BLaER1 treated with 17β-estradiol and CSF1 and Interleukin-3, amounts not matched to agents 10 nM and 100 nM (cell line): ENCODE results near the gene TMEM138.

Experiments used
- H3K27ac ChIP-seq, 11 experiments: shearing (Covaris generic); formaldehyde crosslinking; 2 replicates each; pipeline ENCODE4 v1.8.1; 2022
- H3K27me3 ChIP-seq, 11 experiments: shearing (Covaris generic); formaldehyde crosslinking; 2 replicates each; pipeline ENCODE4 v1.8.1; 2022
- H3K36me3 ChIP-seq, 11 experiments: shearing (Covaris generic); formaldehyde crosslinking; 2 replicates each; pipeline ENCODE4 v1.8.1; 2022
- H3K4me1 ChIP-seq, 10 experiments: shearing (Covaris generic); formaldehyde crosslinking; 2 replicates each; pipeline ENCODE4 v1.8.1; 2022
- H3K4me2 ChIP-seq, 11 experiments: shearing (Covaris generic); formaldehyde crosslinking; 2 replicates each; pipeline ENCODE4 v1.8.1; 2022
- H3K4me3 ChIP-seq, 10 experiments: shearing (Covaris generic); formaldehyde crosslinking; 2 replicates each; pipeline ENCODE4 v1.8.1; 2022
- H3K9ac ChIP-seq, 11 experiments: shearing (Covaris generic); formaldehyde crosslinking; 2 replicates each; pipeline ENCODE4 v1.8.1; 2022
- H3K9me3 ChIP-seq, 11 experiments: shearing (Covaris generic); formaldehyde crosslinking; replicated peaks in 1 of 11; 2 replicates each; pipeline ENCODE4 v1.8.1; 2022
- H4K20me1 ChIP-seq, 11 experiments: shearing (Covaris generic); formaldehyde crosslinking; 2 replicates each; pipeline ENCODE4 v1.8.1; 2022
- Cebpa-rat ChIP-seq, 11 experiments: shearing (Covaris generic); IDR thresholded peaks; 2 replicates each; pipeline ENCODE4 v1.8.1; 2022

The TMEM138 gene

DNA sequence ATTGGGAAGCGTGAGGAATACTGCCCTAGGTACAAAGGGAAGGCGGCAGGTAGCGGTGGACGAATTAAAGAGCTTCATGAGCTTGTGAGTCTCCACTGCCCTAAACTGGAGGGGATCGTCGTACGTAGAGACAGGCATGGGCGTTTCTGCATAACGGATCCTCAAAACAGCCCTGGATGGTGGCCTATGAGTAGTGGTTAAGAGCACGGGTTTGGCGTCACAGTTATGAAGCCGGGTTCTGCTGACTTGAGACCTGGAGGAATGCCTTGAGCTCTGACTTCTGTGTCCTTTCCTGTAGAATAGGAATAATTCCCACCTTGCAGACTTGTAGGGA, 335 bp downstream of the TMEM138 start:
- TF ChIP-seq Cebpa-rat (IDR thresholded peaks at IDR 0.05) = no peak
- Histone ChIP-seq H3K4me3 (peak overlapping the region; percentile 67 to 86 (median 78)), H3K9me3 (no peaks in the 10 kb centered on the region), H3K9ac (peak overlapping the region; percentile 88 to 99 (median 94)), H3K4me2 (peak overlapping the region; percentile 85 to 98 (median 90)), H3K27ac (peak overlapping the region; percentile 88 to 99 (median 96)), H3K27me3 (no peaks in the 10 kb centered on the region), H3K4me1 (peaks cover 49 to 54% (median 52%) of the 10 kb centered on the region in 10 experiments), H4K20me1 (peaks cover 0 to 12% (median 0%) of the 10 kb centered on the region in 11 experiments; a peak in 2 of 22 replicates), H3K36me3 (peaks cover 38 to 44% (median 42%) of the 10 kb centered on the region in 11 experiments)

DNA sequence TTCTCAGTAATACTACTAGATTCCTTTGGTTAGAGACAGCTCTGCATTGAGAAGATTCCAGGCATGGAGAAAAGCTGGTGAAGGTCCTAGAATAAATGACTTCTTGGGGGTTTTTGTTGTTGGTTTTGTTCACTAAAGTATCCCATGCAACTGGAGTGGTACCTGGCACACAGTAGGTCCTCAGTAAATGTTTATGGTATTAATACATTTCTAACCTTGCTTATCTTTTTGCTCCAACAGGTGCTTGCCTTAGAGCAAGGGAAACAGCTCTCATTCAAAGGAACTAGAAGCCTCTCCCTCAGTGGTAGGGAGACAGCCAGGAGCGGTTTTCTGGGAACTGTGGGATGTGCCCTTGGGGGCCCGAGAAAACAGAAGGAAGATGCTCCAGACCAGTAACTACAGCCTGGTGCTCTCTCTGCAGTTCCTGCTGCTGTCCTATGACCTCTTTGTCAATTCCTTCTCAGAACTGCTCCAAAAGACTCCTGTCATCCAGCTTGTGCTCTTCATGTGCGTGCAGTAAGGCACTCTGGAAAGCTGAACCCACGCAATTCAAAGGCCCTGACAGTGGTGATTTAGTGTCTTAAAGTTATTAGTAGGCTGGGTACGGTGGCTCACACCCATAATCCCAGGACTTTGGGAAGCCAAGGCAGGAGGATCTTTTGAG, 2.0 kb downstream of the TMEM138 start:
- peak overlapping the region in 6 of 11 experiments; percentile 16 to 99 (median 62); a peak in 7 of 22 replicates for H3K27ac ChIP-seq
- H3K4me2 ChIP-seq = peak overlapping the region in 10 of 11 experiments; percentile 85 to 98 (median 91); a peak in 18 of 22 replicates
- H3K9ac ChIP-seq = peak overlapping the region in 9 of 11 experiments; percentile 7 to 99 (median 95); a peak in 8 of 22 replicates
- peaks cover 0 to 12% (median 0%) of the 10 kb centered on the region in 11 experiments; a peak in 2 of 22 replicates for H4K20me1 ChIP-seq
- no peak for TF ChIP-seq Cebpa-rat (IDR thresholded peaks at IDR 0.05)
- peaks cover 33 to 54% (median 37%) of the 10 kb centered on the region in 10 experiments for H3K4me1 ChIP-seq
- no peaks in the 10 kb centered on the region for H3K9me3 ChIP-seq
- H3K4me3 ChIP-seq = peak overlapping the region in 3 of 10 experiments; percentile 76 to 86 (median 83); a peak in 3 of 20 replicates
- peaks cover 54 to 60% (median 58%) of the 10 kb centered on the region in 11 experiments for H3K36me3 ChIP-seq
- H3K27me3 ChIP-seq = no peaks in the 10 kb centered on the region

DNA sequence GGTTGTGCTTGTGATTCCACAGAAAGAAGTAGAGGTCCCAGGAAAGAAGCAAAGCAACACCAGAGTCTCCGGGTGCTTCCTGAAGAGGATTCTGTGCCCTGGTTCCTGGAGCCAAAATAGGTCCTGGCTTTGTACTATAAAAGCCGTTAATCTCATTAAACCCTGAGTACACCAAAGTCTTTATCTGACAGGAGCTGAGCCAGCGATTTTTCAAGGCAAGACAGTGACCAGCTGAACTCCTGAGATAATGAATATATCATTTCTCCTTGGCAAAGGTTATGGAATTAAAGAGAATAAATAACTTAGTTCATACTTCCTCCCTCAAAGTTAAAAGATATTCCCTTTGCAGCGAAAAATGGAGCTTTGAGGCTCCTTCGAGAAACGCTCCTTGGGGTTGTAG, 5.2 kb downstream of the TMEM138 start:
- peaks cover 0 to 12% (median 0%) of the 10 kb centered on the region in 11 experiments; a peak in 2 of 22 replicates for H4K20me1 ChIP-seq
- peaks cover 22 to 55% (median 28%) of the 10 kb centered on the region in 10 experiments for H3K4me1 ChIP-seq
- no peak overlapping the region for H3K27ac ChIP-seq
- H3K4me2 ChIP-seq = no peak overlapping the region
- peaks cover 87 to 93% (median 91%) of the 10 kb centered on the region in 11 experiments for H3K36me3 ChIP-seq
- no peak overlapping the region for H3K9ac ChIP-seq
- H3K4me3 ChIP-seq = no peak overlapping the region
- no peaks in the 10 kb centered on the region for H3K27me3 ChIP-seq
- TF ChIP-seq Cebpa-rat (IDR thresholded peaks at IDR 0.05) = no peak
- H3K9me3 ChIP-seq = peaks cover 6 to 31% (median 26%) of the 10 kb centered on the region in 11 experiments; a peak in 19 of 22 replicates

DNA sequence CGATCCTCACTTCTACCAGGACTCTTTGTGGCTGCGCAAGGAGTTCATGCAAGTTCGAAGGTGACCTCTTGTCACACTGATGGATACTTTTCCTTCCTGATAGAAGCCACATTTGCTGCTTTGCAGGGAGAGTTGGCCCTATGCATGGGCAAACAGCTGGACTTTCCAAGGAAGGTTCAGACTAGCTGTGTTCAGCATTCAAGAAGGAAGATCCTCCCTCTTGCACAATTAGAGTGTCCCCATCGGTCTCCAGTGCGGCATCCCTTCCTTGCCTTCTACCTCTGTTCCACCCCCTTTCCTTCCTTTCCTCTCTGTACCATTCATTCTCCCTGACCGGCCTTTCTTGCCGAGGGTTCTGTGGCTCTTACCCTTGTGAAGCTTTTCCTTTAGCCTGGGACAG, 6.5 kb downstream of the TMEM138 start:
- H3K27me3 ChIP-seq = no peaks in the 10 kb centered on the region
- peaks cover 10 to 45% (median 19%) of the 10 kb centered on the region in 10 experiments for H3K4me1 ChIP-seq
- H4K20me1 ChIP-seq = peaks cover 0 to 10% (median 0%) of the 10 kb centered on the region in 11 experiments; a peak in 2 of 22 replicates
- peak overlapping the region in 2 of 11 experiments; percentile 4 to 30; a peak in 1 of 22 replicates for H3K27ac ChIP-seq
- peaks cover 92 to 100% (median 99%) of the 10 kb centered on the region in 11 experiments for H3K36me3 ChIP-seq
- H3K9ac ChIP-seq = no peak overlapping the region
- H3K9me3 ChIP-seq = peaks cover 11 to 43% (median 39%) of the 10 kb centered on the region in 11 experiments; a peak in 20 of 22 replicates
- no peak for TF ChIP-seq Cebpa-rat (IDR thresholded peaks at IDR 0.05)
- peak overlapping the region in 2 of 11 experiments; percentile 21 to 40; a peak in 3 of 22 replicates for H3K4me2 ChIP-seq
- H3K4me3 ChIP-seq = no peak overlapping the region

DNA sequence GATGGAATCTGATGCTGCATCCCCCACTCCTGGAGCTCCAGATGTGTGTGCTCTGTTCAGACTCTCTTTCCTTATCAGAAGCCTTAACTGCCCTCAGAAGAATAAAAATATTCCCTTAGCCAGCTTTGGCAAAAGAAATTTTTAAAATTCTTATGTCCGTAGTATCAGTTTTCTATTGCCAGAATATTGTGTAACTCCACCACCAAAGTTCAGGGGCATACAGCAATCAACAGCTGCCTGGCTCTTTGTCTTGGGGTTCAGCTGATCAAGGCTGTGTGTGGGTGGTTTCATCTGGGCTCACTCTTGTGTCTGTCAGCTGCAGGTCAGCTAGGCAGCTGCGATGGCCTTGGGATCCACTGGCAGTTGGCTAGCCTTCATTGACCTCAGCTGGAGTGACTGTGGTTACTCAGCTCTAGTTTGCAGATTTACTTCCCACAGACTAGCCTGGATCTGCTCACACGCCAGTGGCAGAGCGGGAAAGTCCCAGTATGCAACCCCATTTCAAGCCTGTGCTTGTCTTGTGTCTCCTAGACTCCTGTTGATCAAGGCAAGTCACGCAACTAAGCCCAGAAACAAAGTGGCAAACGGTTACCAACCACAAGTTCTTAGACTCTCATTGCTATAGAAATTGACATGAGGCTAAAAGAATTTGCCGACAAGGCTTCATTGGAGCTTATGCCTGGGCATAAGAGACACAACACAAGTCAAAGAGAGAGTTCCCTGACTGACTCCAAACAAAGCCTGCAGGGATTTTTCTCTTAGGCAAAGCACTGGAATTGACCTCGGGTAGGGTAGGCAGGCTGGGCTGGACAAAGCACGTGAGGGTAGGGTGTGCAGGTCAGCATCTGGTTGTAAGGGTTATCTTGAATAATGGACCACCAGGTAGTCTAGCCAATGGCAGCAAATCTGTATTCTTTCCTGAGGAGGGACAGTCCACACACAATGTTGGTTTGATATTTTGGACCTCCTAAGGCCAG, 7.5 kb downstream of the TMEM138 start:
- H3K4me3 ChIP-seq = no peak overlapping the region
- peak overlapping the region in 8 of 11 experiments; percentile 2 to 45 (median 16); a peak in 9 of 22 replicates for H3K27ac ChIP-seq
- H3K4me2 ChIP-seq = peak overlapping the region in 9 of 11 experiments; percentile 2 to 55 (median 33); a peak in 11 of 22 replicates
- no peak for TF ChIP-seq Cebpa-rat (IDR thresholded peaks at IDR 0.05)
- H3K4me1 ChIP-seq = peaks cover 10 to 37% (median 14%) of the 10 kb centered on the region in 10 experiments; a peak in 19 of 20 replicates
- H3K9me3 ChIP-seq = peaks cover 13 to 53% (median 49%) of the 10 kb centered on the region in 11 experiments; a peak in 20 of 22 replicates
- peaks cover 92 to 100% (median 99%) of the 10 kb centered on the region in 11 experiments for H3K36me3 ChIP-seq
- H4K20me1 ChIP-seq = no peaks in the 10 kb centered on the region; a peak in 1 of 22 replicates
- H3K27me3 ChIP-seq = no peaks in the 10 kb centered on the region
- H3K9ac ChIP-seq = no peak overlapping the region; a peak in 1 of 22 replicates

GRCh38 chr11:61370349-61371005, 8.3 kb downstream of the TMEM138 start:
- peak overlapping the region in 9 of 11 experiments; percentile 8 to 55 (median 33); a peak in 14 of 22 replicates for H3K4me2 ChIP-seq
- H3K9ac ChIP-seq = no peak overlapping the region
- no peak overlapping the region for H3K4me3 ChIP-seq
- peaks cover 10 to 37% (median 14%) of the 10 kb centered on the region in 10 experiments; a peak in 19 of 20 replicates for H3K4me1 ChIP-seq
- H3K27ac ChIP-seq = peak overlapping the region in 6 of 11 experiments; percentile 2 to 45 (median 16); a peak in 7 of 22 replicates
- H3K36me3 ChIP-seq = peaks cover 92 to 100% (median 99%) of the 10 kb centered on the region in 11 experiments
- no peak for TF ChIP-seq Cebpa-rat (IDR thresholded peaks at IDR 0.05)
- H3K9me3 ChIP-seq = peaks cover 17 to 62% (median 53%) of the 10 kb centered on the region in 11 experiments; a peak in 20 of 22 replicates
- H4K20me1 ChIP-seq = no peaks in the 10 kb centered on the region
- H3K27me3 ChIP-seq = no peaks in the 10 kb centered on the region

- peaks cover 76 to 100% (median 91%) of the 10 kb centered on the region in 11 experiments for H3K36me3 ChIP-seq
- H3K4me3 ChIP-seq = no peak overlapping the region
- H3K9ac ChIP-seq = no peak overlapping the region
- no peaks in the 10 kb centered on the region for H3K27me3 ChIP-seq
- H3K27ac ChIP-seq = no peak overlapping the region
- TF ChIP-seq Cebpa-rat (IDR thresholded peaks at IDR 0.05) = no peak
- H3K4me1 ChIP-seq = peaks cover 10 to 38% (median 19%) of the 10 kb centered on the region in 10 experiments; a peak in 19 of 20 replicates
- no peaks in the 10 kb centered on the region for H4K20me1 ChIP-seq
- H3K9me3 ChIP-seq = peaks cover 17 to 64% (median 53%) of the 10 kb centered on the region in 11 experiments; a peak in 20 of 22 replicates
- H3K4me2 ChIP-seq = no peak overlapping the region
Observed at GRCh38 chr11:61372659-61373420, 10.7 kb downstream of the TMEM138 start.
